ENCODE data around the gene FSHB. TPM values are rescaled to one million over a fixed set of nuclear protein-coding genes. Genes with fewer than 3 reads are reported as not detected.
"Not testable (repeated sequence)": the region's sequence is repeated elsewhere in the genome, so short reads cannot be mapped to it uniquely, and the experiment has no call there.

FSHB gene
- total RNA-seq (2014; rRNA removed; shearing (Covaris generic)) = not detected in 2 replicates
- polyA plus RNA-seq (2015; cell fraction: cytosol; rRNA removed) = not detected in 2 replicates
- polyA plus RNA-seq (2015; cell fraction: nucleus; rRNA removed) = not detected in 2 replicates

DNA sequence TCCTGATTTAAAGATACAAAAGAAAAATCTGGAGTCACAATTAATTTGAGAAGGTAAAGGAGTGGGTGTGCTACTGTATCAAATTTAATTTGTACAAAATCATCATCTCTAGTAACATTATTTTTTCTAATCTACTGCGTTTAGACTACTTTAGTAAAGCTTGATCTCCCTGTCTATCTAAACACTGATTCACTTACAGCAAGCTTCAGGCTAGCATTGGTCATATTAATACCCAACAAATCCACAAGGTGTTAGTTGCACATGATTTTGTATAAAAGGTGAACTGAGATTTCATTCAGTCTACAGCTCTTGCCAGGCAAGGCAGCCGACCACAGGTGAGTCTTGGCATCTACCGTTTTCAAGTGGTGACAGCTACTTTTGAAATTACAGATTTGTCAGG is at the start of gene FSHB:
Gene FSHB (plus strand): TSS at position 301 of the 400 bp plus-strand sequence. CDS start 889 bp downstream, outside the sequence.
- DNase-seq (ENCODE audit: low read depth) = no peak

DNA sequence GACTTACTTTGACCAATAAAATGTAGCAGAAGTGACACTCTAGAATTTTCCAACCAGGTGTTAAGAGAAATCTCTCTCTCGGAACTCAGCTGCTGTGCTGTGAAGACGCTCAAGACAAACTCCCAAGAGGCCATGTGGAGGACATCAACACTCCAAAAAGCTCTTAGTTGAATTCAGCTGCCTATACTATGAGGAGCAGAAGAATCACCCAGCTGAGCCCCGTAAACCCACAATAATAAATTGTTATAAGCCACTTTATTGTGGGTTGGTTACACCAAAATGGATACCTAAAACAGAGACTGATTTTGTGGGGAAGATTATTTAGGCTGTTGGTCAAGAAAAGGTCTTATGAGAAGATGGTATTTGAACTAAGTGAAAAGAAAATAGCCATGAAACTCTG is 44.1 kb upstream of the FSHB start:
- no peak for DNase-seq (ENCODE audit: low read depth)

DNA sequence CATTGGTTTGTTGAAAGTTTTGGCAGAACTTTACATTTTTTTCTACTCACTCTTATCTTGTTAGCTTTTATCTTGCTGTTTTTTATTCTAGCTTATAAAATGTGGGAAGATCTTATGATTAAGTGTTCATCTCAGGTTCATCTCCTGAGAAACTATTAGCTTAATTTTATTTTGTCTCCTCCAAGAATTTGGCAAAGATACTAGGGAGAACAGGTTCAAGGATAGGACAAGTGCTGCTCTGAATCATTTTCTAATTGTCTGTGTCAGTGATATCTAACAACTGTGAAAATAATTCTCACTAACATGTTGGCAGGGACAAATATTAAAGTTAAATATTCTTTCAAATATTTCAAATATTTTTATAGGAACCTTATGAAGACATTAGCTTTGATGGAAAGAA is 38.2 kb upstream of the FSHB start:
- DNase-seq (ENCODE audit: low read depth) = no peak

DNA sequence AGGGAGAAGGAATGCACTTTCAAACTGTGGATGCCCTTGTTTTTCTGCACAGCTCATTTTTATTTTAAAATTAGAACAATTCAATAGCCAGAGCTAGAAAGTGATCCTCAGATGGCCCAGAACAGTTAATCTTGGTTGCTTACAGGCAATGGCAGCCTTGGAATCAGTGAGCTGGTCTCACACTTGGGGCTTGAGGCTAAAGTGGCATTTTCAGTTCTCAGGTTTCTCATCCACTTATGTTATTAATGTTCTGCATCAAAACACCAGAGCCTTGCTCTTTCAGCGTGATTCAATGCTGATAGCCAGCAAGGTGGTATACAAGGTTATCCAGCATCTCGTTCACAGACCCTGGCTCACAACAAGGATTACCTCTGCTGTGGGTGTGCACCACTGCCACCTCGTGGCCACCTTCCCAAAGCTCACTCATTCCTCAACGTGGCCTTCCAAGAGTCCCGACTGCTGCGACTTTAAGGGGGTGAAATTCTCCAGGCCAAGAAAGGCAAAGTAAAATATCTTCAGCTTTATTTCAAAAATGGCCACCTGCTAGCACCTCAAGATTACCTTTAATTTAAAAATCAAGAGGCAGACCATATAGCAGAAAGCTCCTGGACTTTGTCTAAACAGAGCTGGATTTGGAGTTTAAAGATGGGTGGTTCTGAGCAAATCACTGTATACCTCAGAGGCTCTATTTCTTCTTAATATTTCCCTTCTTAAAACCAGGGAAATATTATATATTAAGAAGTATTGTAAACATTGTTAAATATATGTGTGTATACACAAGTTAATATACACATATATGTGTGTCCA is 34.2 kb upstream of the FSHB start:
- DNase-seq (ENCODE audit: low read depth) = peak; percentile 49

DNA sequence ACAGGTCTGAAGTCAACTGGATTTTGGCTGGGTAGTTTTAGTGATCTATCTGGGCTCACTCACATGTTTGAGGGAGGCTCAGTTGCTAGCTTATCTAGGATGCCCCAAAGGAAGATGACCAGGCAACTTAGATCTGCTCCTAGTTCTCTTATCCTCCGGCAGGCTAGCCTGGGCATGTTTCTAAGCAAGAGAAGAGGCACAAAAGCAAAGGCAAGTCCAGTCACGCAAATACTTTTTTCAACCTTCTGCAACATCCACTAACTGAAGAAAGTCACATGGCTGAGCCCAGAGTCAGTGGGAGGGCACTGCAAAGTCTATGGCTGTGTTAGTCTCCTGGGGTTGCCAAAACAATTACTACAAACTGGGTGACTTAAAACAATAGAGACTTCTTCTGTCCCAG is 32.9 kb upstream of the FSHB start:
- DNase-seq (ENCODE audit: low read depth) = no peak

DNA sequence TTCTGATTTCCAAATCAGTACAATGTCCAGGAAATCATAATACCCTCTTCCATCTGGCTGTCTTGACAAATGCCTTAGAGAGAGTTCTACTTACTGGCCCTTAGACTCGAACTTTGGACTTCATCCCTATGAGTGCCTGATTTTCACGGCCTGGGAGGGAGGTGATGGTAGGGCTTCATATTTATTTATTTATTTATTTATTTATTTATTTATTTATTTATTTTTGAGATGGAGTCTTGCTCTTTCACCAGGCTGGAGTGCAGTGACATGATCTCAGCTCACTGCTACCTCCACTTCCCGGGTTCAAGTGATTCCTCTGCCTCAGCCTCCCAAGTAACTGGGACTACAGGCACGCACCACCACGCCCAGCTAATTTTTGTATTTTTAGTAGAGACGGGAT is 27.8 kb upstream of the FSHB start:
- DNase-seq (ENCODE audit: low read depth) = not testable (repeated sequence)

DNA sequence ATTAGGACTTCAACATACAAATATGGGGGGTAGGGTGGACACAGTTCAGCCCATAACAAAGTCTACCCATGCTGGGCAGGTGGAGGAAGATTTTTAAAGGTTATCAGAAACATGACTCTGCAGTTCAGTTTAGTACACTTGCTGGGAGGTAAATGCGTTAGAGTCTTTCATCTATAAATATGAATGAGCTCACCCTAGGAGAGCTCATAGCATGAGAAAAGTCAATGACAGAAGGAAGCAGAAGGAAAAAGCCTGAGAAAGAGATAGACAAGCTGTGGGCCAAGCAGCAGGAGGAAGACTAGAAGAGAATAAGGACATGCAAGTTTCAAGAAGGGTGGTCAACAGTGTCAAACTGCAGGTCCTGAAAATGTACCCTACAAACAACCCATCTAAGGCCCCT is 27.0 kb upstream of the FSHB start:
- no peak for DNase-seq (ENCODE audit: low read depth)

DNA sequence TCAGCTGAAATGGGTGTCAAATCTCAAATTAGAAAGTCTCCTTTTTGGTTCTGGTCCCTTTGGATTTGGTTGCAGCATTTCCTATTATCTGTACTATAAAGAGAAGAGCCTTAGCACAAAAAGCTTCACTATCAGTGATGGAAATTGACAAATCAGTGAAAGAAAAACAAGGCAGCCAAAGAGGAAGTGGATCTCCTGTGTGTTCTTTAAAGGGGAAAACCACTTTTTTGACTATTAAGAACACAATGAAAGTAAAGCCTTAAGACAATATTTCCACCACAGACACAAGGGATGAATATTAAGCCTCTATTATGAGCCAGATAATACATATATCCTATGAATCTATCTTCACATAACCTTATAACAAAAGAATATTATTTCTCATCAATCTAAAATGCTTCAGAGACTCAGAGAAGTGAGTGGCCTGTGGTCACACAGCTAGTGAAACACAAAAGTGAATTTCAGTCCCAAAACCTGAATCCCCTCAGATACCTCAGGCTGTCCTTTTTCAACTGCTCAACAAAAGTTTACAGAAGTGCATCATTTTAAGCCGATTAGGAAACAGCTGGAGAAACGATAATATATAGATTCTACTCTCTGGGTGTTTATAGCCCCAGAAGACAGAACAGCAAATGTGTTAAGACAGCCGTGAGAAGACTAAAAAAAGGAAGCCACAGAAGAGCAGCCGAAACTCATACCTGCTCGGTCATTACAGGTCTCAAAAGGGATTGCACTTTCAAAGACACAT is 24.4 kb upstream of the FSHB start:
- DNase-seq (ENCODE audit: low read depth) = no peak

DNA sequence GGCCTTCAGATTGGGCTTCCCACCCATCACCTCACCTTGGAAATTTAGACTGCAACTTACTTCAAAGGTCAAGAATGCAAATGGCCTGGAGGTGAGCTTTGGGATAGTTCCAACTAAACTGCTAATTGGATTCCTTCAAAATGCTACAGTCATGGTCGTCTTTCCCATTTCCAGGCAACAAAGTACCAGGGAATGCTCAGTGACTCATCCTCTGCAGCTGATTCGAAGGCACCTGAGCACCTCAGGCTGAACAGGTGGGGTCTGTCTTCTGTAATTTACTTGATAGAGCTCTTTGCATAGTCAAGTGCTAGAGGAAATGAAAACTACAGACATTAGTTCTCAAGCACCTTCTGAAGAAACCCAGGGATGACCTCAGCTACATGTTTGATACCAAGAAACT is 20.5 kb upstream of the FSHB start:
- no peak for DNase-seq (ENCODE audit: low read depth)

DNA sequence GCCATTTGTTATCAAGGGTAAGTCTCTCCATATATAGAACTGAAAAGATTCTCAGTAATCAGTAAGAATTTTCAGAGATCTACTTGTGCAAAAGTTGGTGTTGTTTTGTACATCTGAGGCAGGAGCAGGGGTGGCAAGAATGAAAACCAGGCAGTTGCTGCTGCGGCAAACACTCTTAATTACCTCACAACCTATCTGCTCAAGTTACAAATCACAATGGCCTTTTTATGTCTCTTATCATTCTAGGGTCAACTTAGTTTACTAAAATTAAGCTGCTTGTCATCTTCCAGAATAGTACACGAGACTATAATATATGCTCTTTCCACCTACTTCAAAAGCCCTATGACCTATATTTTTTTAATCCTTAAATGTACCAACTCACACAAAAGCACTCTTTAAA is 14.3 kb upstream of the FSHB start:
- DNase-seq (ENCODE audit: low read depth) = no peak

DNA sequence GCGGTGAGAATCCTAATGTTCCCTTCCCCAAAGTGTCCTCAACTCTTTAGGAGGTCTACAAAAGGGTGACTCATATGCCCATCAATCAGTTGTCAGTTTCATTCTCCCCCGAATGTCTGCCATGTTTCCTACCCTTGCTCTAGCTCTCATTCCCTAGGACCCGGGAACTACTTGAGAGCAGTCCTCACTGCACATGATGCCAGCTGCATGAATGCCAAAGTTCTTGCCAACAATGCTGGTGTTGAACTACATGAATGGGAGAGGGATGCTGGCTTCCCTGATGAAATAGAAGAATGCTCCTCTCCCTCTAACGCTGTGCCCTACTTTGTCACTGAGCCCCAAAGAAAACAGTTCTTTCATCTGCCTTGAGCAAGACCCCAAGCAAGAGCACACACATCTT is 12.5 kb upstream of the FSHB start:
- no peak for DNase-seq (ENCODE audit: low read depth)

DNA sequence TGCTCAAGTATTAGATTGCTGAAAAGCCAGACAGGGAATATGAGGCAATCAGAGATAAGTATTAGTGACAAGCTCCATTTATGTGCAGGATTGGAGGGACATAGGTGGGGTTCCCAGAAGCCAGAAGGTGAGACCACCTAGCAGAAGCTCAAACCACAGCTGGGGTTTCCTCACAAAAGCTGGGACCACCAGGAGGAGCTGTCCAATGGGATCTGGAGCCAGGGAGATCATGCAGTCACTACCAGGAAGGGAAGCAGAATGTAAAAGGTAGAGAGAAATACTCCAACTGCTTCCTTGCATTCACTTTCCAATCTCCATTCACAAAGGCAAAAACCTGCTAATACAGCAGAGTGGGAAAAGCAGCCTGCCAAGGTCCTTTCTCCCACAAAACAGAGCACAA is 5.2 kb upstream of the FSHB start:
- DNase-seq (ENCODE audit: low read depth) = no peak

DNA sequence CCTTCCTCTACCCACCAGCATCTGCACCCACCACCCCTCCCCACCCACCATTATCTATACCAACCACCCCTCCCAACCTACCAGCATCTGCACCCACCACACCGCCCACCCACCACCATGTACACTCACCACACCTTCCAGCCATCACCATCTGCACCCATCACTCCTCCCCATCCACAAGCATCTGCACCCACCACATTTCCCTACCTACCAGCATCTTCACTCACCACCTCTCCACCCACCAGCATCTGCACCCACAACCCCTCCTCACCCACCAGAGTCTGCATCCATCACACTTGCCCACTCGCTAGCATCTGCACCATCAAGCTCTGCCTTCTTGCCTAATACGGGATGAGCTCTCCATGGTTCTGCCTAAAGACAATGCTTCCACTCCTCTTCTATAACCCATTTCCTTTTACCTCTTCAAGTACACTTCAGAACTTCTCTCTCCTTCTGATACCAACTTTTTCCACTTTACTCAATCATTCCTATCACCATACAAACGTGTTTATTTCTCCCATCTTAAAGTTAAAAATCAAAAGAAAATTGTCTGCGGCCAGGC is 2.4 kb upstream of the FSHB start:
- DNase-seq (ENCODE audit: low read depth) = no peak

DNA sequence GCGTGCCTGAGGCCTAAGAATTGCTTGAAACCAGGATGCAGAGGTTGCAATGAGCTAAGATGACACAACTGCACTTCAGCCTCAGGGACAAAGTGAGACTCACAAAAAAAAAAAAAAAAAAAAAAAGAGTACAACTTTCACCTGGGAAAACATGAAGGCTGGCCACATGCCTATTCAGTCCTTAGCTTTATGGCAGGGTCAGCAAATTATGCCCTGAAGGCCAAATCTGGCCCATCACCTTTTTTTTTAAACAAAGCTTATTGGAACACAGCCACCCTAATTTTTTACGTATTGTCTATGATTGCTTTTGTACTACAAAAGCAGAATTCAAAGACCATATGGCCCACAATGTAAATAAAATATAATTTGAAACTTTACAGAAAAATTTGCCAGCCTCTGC is 8.2 kb downstream of the FSHB start:
- no peak for DNase-seq (ENCODE audit: low read depth)

DNA sequence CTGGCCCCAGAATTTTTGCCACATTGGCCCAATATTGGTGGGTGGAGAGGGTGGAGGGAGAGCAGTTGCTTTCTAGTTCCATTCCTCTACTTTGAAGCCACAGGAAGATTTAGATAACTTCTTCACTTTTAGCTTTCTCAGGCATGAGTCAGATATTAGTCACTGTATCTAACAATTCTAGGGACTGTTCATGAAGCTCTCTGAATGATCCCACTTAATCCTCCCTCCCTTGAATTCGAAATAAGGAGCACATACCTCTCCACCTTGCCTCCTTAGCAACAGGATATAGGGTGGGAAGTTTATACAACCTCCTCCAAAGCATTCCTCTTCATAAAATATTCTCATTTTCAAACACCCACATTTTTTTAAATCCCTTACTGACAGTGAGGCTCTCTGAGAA is 13.5 kb downstream of the FSHB start:
- peak; percentile 96 for DNase-seq (ENCODE audit: low read depth)

DNA sequence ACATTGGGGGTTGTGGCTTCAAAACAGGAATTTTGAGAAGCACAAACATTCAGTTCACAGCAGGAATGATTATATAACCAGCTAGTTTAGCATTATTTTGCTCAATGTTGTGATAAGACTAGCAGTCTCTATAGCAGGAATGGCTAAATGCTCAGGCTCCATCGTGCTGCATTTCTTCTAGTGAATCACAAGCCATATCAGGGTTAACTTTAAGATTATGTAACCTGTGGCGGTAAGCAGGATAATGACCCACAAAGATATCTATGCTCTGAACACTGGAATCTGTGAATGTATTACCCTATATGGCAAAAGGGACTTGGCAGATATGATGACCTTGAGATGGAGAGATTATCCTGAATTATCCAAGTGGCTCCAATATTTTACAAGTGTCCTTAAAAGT is 14.8 kb downstream of the FSHB start:
- no peak for DNase-seq (ENCODE audit: low read depth)

DNA sequence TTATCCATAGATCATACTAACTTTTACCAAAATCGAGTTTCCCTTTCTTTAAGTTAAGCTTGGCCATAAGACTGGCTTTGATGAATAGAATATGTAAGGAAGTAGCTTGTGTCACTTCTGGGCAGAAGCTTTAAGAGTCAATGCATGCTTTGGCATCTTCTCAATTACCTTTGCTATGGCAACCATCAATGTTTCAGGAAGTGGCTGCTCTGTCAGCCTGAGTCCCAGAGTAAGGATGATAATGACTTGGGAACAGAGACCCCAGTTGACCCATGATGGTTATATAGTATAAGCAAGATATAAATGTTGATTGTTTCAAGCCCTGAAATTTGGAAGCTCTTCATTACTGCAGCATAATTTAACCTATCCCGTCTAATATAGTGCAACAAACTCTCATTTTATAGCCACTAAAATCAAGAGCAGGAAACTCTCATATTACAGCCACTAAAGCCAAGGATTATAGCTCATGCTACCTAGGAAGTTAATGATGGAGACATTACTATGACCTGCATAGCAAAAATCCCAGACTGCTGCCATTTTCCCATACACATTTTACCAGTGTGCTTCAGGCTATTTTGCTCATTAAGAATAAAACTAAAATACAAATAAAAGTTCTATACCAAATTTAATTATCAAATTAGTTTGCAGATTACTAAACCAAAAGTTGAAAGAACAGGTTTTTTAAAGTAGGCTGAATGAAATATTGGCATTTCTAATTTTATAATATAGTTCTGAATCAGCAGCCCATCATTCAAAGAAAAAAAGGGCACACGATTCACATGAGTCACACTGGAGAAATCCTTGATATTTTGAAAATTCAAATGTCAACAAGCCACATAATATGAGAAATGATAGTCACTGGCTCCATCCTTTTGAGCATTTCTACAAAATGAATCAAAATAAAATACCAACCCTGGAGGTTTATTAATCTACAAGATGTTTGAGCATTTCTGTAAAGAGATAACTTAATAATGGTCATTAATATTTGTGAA is 23.8 kb downstream of the FSHB start:
- DNase-seq (ENCODE audit: low read depth) = peak; percentile 73

DNA sequence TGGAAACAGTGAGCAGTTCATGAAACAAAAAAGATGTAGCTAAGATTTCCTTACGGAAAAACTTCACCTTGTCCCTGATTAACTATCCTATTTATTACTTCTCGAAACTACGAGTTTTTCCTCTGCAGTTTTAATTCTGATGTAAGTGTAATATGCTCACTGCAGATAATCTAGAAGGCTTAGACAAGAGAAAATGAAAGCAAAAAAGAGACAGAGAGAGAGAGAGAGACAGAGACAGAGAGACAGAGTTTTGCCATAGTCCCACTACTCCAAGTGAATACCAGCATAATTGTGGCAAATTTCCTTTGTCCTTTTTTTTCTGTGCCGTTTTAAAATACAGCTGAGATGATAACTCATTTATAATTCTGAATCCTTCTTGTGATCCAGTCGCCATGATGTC is 24.8 kb downstream of the FSHB start:
- no peak for DNase-seq (ENCODE audit: low read depth)

DNA sequence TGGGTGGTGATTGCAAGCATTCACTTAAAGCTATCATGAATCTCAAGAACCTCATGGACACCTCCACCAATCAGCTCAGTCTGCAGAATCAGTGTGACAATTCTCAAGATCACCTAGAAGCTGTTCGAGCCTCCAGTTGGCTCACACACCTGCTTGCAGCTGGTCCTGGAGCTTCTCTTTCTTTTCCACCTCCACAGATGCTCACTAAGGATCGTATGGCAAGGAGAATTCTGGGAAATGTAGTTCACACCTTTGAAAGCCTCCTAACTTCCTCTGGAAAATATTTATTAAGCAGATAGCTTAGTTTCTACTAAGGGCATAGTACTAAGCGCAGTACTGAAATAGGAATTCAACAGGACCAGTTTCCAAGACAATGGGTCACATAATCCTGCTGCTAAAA is 26.2 kb downstream of the FSHB start:
- DNase-seq (ENCODE audit: low read depth) = no peak

DNA sequence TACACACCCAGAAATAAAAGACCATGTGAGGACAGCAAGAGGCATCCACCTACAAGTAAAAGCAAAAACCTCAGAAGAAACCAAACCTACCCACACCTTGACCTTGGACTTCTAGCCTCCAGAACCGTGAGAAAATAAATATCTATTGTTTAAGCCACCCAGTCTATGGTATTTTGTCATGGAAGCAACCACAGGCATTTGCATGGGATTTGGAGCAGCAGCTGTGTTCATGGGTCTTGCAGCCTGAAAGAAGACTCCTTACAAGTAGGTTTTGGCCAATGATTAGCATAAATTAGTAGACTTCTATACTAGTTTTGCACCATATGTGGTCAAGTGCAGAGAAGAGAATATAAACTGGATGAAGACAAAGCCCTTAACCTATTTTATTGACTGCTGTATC is 27.9 kb downstream of the FSHB start:
- DNase-seq (ENCODE audit: low read depth) = peak; percentile 39

DNA sequence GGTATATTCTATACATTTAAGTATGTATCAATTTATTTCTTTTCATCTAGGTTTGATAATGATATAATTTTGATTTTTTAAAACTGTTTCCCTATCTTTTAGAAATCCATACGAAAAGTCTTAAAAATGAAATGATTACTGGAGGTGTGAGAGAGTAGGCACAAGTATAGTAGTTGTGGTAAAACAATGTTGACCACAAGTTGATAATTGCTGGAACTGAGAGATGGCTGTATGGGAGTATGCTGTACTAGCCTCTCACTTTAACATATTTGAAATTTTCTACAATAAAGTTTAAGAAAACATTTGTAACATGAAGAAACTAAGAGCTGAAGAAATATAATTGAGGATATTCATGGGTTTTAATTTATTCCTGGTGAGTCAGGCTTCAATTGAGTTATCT is 30.0 kb downstream of the FSHB start:
- DNase-seq (ENCODE audit: low read depth) = no peak
